B cell (primary cell): ENCODE measurements around the gene SERTAD2. TPM values are rescaled to one million over a fixed set of nuclear protein-coding genes. Genes with fewer than 3 reads are reported as not detected.

Experiments used
- ATAC-seq: fragments of 200-7000 bp; cut with Tn5 transposase; one replicate; pipeline ENCODE4 v1.10.0; 2021; ENCODE audit warnings: low read depth, mild to moderate bottlenecking, moderate number of reproducible peaks, moderate library complexity
- CTCF ChIA-PET: fragments of 350-600 bp; sonication (Branson Sonifier 250); formaldehyde crosslinking; loops from one replicate; lab custom pipeline; 2021; ENCODE audit warnings: antibody characterized with exemption, inconsistent platforms; lab: Charles Lee
- POLR2A ChIA-PET: fragments of 350-600 bp; sonication (Branson Sonifier 250); formaldehyde crosslinking; loops from one replicate; lab custom pipeline; 2021; ENCODE audit warnings: antibody characterized with exemption; lab: Charles Lee
- DNase-seq: peaks from one replicate; pipeline ENCODE4 v3.0.0; 2013
- H2AFZ ChIP-seq: 2 replicates; pipeline ENCODE4 v1.6.1; 2012; ENCODE audit warnings: mild to moderate bottlenecking, low read depth, low read length; ENCODE audit not compliant: insufficient read depth, poor library complexity, severe bottlenecking
- H3K27ac ChIP-seq, 2 donors: 1 replicate in 1 of 2; 2 replicates in 1 of 2; pipeline ENCODE4 v1.5.1; 2012 to 2013; ENCODE audit warnings: low read length in 2 of 2, mild to moderate bottlenecking in 2 of 2, moderate library complexity in 1 of 2
- H3K27me3 ChIP-seq, 4 experiments: fragments of 200-600 bp in 1 of 4; sonication (generic) in 1 of 4; replicated peaks in 1 of 4; 1 replicate in 2 of 4; 2 replicates in 2 of 4; pipeline versions ENCODE4 v1.6.1 to v1.7.0; 2013 to 2016; ENCODE audit warnings: low read length in 3 of 4, mild to moderate bottlenecking in 2 of 4, mixed read lengths in 1 of 4, moderate library complexity in 1 of 4; ENCODE audit not compliant: insufficient read depth in 4 of 4, control insufficient read depth in 3 of 4; ENCODE audit errors: control extremely low read depth in 1 of 4
- H3K36me3 ChIP-seq, 2 experiments: replicated peaks in 1 of 2; 1 replicate in 1 of 2; 2 replicates in 1 of 2; pipeline versions ENCODE4 v1.6.1 to v1.7.1; 2013; ENCODE audit warnings: low read length in 1 of 2; ENCODE audit not compliant: insufficient read depth in 2 of 2, control insufficient read depth in 1 of 2; ENCODE audit errors: control extremely low read depth in 1 of 2, extremely low read depth in 1 of 2
- H3K4me1 ChIP-seq, 2 donors: fragments of 200-600 bp in 1 of 2; sonication (generic) in 1 of 2; 1 replicate in 1 of 2; 2 replicates in 1 of 2; pipeline versions ENCODE4 v1.5.1 to v1.6.1; 2013 to 2017; ENCODE audit warnings: low read length in 2 of 2; ENCODE audit not compliant: control insufficient read depth in 2 of 2, insufficient read depth in 2 of 2
- H3K4me2 ChIP-seq: replicated peaks from 2 replicates; pipeline ENCODE3; 2012; ENCODE audit warnings: mild to moderate bottlenecking, low read depth, low read length; ENCODE audit not compliant: poor library complexity, severe bottlenecking
- H3K4me3 ChIP-seq, 5 experiments: fragments of 200-600 bp in 1 of 5; sonication (generic) in 1 of 5; 1 replicate in 3 of 5; 2 replicates in 2 of 5; pipeline versions ENCODE4 v1.5.1 to v1.7.0; 2011 to 2016; ENCODE audit warnings: low read length in 4 of 5, mild to moderate bottlenecking in 4 of 5, low read depth in 2 of 5, control low read depth in 1 of 5, moderate library complexity in 1 of 5; ENCODE audit not compliant: insufficient read depth in 1 of 5; ENCODE audit errors: control extremely low read depth in 1 of 5, extremely low read depth in 1 of 5
- H3K79me2 ChIP-seq: fragments of 200-600 bp; sonication (generic); one replicate; pipeline ENCODE4 v1.6.0; 2016; ENCODE audit warnings: low read length; ENCODE audit not compliant: control insufficient read depth, insufficient read depth
- H3K9ac ChIP-seq: fragments of 200-600 bp; sonication (generic); 2 replicates; pipeline ENCODE4 v1.6.1; 2017; ENCODE audit warnings: mild to moderate bottlenecking, low read length, moderate library complexity
- H3K9me3 ChIP-seq, 3 donors: one replicate each; pipeline versions ENCODE4 v1.6.1 to v1.7.1; 2013; ENCODE audit warnings: low read length in 2 of 3; ENCODE audit not compliant: control insufficient read depth in 2 of 3, insufficient read depth in 1 of 3; ENCODE audit errors: control extremely low read depth in 1 of 3
- H4K20me1 ChIP-seq: 2 replicates; pipeline ENCODE4 v1.6.0; 2012; ENCODE audit warnings: mild to moderate bottlenecking, low read length; ENCODE audit not compliant: insufficient read depth, control insufficient read depth, poor library complexity, severe bottlenecking
- H3K27ac Mint-ChIP-seq: one replicate; pipeline ENCODE4 v1.8.0; 2021; ENCODE audit warnings: mixed read lengths
- H3K27me3 Mint-ChIP-seq: one replicate; pipeline ENCODE4 v1.8.0; 2021; ENCODE audit warnings: mixed read lengths
- H3K4me1 Mint-ChIP-seq: one replicate; pipeline ENCODE4 v1.8.0; 2021; ENCODE audit warnings: mixed read lengths
- H3K4me3 Mint-ChIP-seq: one replicate; pipeline ENCODE4 v1.8.0; 2021; ENCODE audit warnings: mixed read lengths
- H3K9me3 Mint-ChIP-seq: one replicate; pipeline ENCODE4 v1.8.0; 2022; ENCODE audit warnings: mixed read lengths; ENCODE audit not compliant: insufficient read depth
- EZH2 ChIP-seq: IDR thresholded peaks from 2 replicates; pipeline ENCODE4 v1.6.1; 2012; ENCODE audit warnings: borderline replicate concordance, low read depth, mild to moderate bottlenecking, moderate library complexity, low read length; ENCODE audit not compliant: insufficient read depth, poor library complexity, severe bottlenecking
- WGBS: methylation state at CpG from one replicate; pipeline ENCODE4 v1.1.5; 2013; ENCODE audit warnings: missing lambda C conversion rate; ENCODE audit not compliant: insufficient coverage; 5-methylcytosine and 5-hydroxymethylcytosine counted together
- intact Hi-C: fragments of 100-400 bp; cut with micrococcal nuclease; formaldehyde crosslinking; loops from one replicate; pipeline ENCODE4 v1.10.0; 2022
- polyA plus RNA-seq: library from polyadenylated mRNA; depleted of rRNA; stranded (reverse); fragments of >200 nt; gene quantifications from 2 replicates; pipeline ENCODE4 v1.2.3, GENCODE V29; 2012
- total RNA-seq, 2 donors: library from RNA; stranded (reverse); fragments of 120-200 nt in 1 of 2; gene quantifications; 1 replicate in 1 of 2; 2 replicates in 1 of 2; pipeline versions ENCODE4 v1.2.3 to v1.2.4, GENCODE V29; 2013 to 2022
- TF ChIP-seq, protein P1 (sequence below): fragments of 200-600 bp; IDR thresholded peaks from one replicate; pipeline ENCODE4 v1.8.0; 2022; ENCODE audit warnings: antibody characterized with exemption, mild to moderate bottlenecking

SERTAD2 gene
- total and polyA plus RNA-seq, 2 donors (not counting 1 experiment from before 2014, with no cell fraction given): 49.5 to 66.8 TPM

DNA sequence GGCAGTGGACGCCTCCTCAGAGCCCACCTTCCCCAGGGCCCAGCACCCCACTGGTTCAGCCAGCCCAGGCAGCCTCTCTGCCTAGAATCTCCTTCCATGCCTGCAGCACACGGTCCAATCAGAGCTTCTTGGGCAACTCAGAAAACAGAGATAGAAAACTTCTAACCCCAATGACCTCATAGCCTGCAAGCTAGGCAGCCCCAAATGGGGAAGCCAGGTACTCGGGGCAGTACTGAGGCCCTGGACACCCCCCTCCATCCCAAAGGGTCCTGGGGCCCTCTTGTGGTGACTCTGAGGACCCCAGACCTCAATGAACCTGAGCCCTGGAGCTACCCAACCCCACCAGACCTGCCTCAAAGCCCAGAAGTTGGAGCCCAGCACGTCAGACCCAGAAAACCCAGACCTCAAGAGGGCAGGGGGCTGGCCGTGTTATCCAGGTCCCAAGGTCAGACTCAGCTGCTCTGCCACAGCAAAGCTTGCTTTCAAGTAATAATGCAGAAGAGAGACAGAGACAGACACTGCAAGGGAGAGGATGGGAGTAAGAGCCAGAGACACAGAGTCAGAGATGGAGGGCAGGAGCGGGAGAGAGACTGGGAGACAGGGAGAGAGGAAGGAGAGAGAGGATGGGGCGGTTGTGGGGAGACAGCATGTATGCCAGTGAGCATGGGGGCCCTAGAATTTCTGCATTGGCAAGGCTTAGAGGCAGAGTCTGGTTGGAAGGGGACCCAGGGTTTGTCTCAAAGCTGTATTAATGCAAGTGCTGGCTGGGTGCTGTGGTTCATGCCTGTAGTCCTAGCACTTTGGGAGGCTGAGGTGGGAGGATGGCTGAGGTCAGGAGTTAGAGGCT is 28.2 kb downstream of the SERTAD2 start:
- ATAC-seq (peak; percentile 36), DNase-seq (no peak)
- TF ChIP-seq, protein P1, sequence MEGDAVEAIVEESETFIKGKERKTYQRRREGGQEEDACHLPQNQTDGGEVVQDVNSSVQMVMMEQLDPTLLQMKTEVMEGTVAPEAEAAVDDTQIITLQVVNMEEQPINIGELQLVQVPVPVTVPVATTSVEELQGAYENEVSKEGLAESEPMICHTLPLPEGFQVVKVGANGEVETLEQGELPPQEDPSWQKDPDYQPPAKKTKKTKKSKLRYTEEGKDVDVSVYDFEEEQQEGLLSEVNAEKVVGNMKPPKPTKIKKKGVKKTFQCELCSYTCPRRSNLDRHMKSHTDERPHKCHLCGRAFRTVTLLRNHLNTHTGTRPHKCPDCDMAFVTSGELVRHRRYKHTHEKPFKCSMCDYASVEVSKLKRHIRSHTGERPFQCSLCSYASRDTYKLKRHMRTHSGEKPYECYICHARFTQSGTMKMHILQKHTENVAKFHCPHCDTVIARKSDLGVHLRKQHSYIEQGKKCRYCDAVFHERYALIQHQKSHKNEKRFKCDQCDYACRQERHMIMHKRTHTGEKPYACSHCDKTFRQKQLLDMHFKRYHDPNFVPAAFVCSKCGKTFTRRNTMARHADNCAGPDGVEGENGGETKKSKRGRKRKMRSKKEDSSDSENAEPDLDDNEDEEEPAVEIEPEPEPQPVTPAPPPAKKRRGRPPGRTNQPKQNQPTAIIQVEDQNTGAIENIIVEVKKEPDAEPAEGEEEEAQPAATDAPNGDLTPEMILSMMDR: no peak
- TF ChIP-seq EZH2: no peak
- no peaks in the 10 kb centered on the region for H3K27me3 Mint-ChIP-seq
- Histone ChIP-seq H3K36me3 (peaks cover 0 to 6% of the 10 kb centered on the region in 2 experiments), H3K4me1 (peaks cover 7 to 13% of the 10 kb centered on the region in 2 donors), H3K79me2 (peaks cover 55% of the 10 kb centered on the region), H3K4me3 (no peak overlapping the region), H3K9ac (no peak overlapping the region), H3K27me3 (no peaks in the 10 kb centered on the region), H4K20me1 (peaks cover 13% of the 10 kb centered on the region), H2AFZ (no peak overlapping the region), H3K27ac (no peak overlapping the region), H3K4me2 (peak overlapping the region; percentile 20), H3K9me3 (no peaks in the 10 kb centered on the region)
- POLR2A ChIA-PET: interaction anchor here (0.7 kb wide), 1 partner anchor 124 kb away, joined by 3 read pairs; no protein-coding TSS in a partner anchor
- CTCF ChIA-PET: interaction anchor here (0.9 to 3.9 kb wide), 8 partner anchors 7 to 113 kb away, joined by 3 to 16 read pairs (median 4); no protein-coding TSS in a partner anchor
- H3K27ac Mint-ChIP-seq: peak overlapping the region; percentile 77
- peaks cover 20% of the 10 kb centered on the region for H3K4me1 Mint-ChIP-seq
- 91% methylated on average over 7 of the region's 7 CpGs for WGBS
- no peak overlapping the region for H3K4me3 Mint-ChIP-seq
- H3K9me3 Mint-ChIP-seq: no peaks in the 10 kb centered on the region
- intact Hi-C loops: no loop called here

DNA sequence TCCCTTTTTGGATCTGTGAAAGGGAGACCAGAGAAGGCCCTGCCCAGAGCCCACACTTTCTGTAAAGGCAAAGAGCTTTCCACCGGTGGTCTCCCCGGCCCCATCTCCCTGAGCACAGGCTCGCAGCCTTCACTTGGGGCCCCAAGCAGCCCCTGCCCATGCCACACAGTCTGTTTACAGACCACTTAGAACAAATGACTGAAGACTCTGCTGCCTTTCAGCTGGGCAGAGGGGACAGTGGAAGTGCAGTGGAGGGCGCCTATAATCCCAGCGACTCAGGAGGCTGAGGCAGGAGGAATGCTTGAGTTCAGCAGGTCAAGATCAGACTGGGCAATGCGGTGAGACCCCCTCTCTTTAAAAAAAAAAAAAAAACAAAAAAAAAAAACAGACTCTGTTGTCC is 28.9 kb downstream of the SERTAD2 start:
- ATAC-seq: no peak
- H3K36me3 ChIP-seq: peaks cover 0 to 2% of the 10 kb centered on the region in 2 experiments
- Mint-ChIP-seq H3K27ac (no peak overlapping the region), H3K27me3 (no peaks in the 10 kb centered on the region), H3K9me3 (no peaks in the 10 kb centered on the region), H3K4me3 (no peak overlapping the region), H3K4me1 (peaks cover 20% of the 10 kb centered on the region)
- WGBS: 100% methylated on average over 3 of the region's 6 CpGs
- H3K79me2 ChIP-seq: peaks cover 49% of the 10 kb centered on the region
- no peak overlapping the region for H3K4me3 ChIP-seq
- H2AFZ ChIP-seq: no peak overlapping the region
- H3K4me1 ChIP-seq: peaks cover 7 to 13% of the 10 kb centered on the region in 2 donors
- no peaks in the 10 kb centered on the region for H3K27me3 ChIP-seq
- POLR2A ChIA-PET: no interaction called here
- no peaks in the 10 kb centered on the region for H3K9me3 ChIP-seq
- TF ChIP-seq, protein P1: no peak
- no peak for TF ChIP-seq EZH2
- no peak overlapping the region for H3K9ac ChIP-seq
- intact Hi-C loops: no loop called here
- H4K20me1 ChIP-seq: peaks cover 12% of the 10 kb centered on the region
- no peak overlapping the region for H3K4me2 ChIP-seq
- CTCF ChIA-PET: interaction anchor here (1.0 to 3.9 kb wide), 4 partner anchors 9 to 38 kb away, joined by 3 to 16 read pairs (median 8); no protein-coding TSS in a partner anchor
- DNase-seq: no peak
- H3K27ac ChIP-seq: no peak overlapping the region
